OCI-LY1 (cell line): ENCODE results near the gene LRRN4.

Source experiments
- H2AFZ ChIP-seq: fragments of 200-600 bp; sonication (generic), shearing (Covaris generic); 2 replicates; pipeline ENCODE4 v1.6.0; 2014; ENCODE audit warnings: antibody characterized with exemption, mild to moderate bottlenecking, low read length
- H3F3A ChIP-seq: fragments of 200-600 bp; sonication (generic), shearing (Covaris generic); 2 replicates; pipeline ENCODE4 v1.6.0; 2014; ENCODE audit warnings: mild to moderate bottlenecking, antibody characterized with exemption, low read length, moderate library complexity; ENCODE audit not compliant: insufficient read depth
- H3K27ac ChIP-seq: fragments of 200-600 bp; sonication (generic); 2 replicates; pipeline ENCODE4 v1.5.1; 2014; ENCODE audit warnings: low read length, mixed run types, mild to moderate bottlenecking, low read depth; ENCODE audit not compliant: poor library complexity, severe bottlenecking
- H3K27me3 ChIP-seq: fragments of 200-600 bp; sonication (generic); 2 replicates; pipeline ENCODE4 v1.6.0; 2014; ENCODE audit warnings: antibody characterized with exemption, mild to moderate bottlenecking, low read length, moderate library complexity; ENCODE audit not compliant: insufficient read depth
- H3K36me3 ChIP-seq: fragments of 200-600 bp; sonication (generic); 2 replicates; pipeline ENCODE4 v1.6.1; 2014; ENCODE audit warnings: mild to moderate bottlenecking, antibody characterized with exemption, low read length, moderate library complexity, mixed read lengths; ENCODE audit not compliant: insufficient read depth
- H3K4me1 ChIP-seq: fragments of 200-600 bp; sonication (generic); 2 replicates; pipeline ENCODE4 v1.5.1; 2014; ENCODE audit warnings: mild to moderate bottlenecking, low read length, moderate library complexity; ENCODE audit not compliant: insufficient read depth, severe bottlenecking
- H3K4me2 ChIP-seq: fragments of 200-600 bp; sonication (generic), shearing (Covaris generic); 2 replicates; pipeline ENCODE4 v1.6.1; 2014; ENCODE audit warnings: low read length
- H3K4me3 ChIP-seq: fragments of 200-600 bp; sonication (generic); 2 replicates; pipeline ENCODE4 v1.5.1; 2014; ENCODE audit warnings: low read length, low read depth, mild to moderate bottlenecking, mixed read lengths; ENCODE audit not compliant: poor library complexity, severe bottlenecking
- H3K79me2 ChIP-seq: fragments of 200-600 bp; shearing (Covaris generic); 2 replicates; pipeline ENCODE4 v1.6.1; 2016; ENCODE audit warnings: mixed run types, low read length, mixed read lengths; ENCODE audit not compliant: insufficient read depth
- H3K9ac ChIP-seq: fragments of 200-600 bp; sonication (generic), shearing (Covaris generic); 2 replicates; pipeline ENCODE4 v1.6.1; 2014; ENCODE audit warnings: mild to moderate bottlenecking, low read length, mixed read lengths
- H3K9me2 ChIP-seq: fragments of 200-600 bp; sonication (generic), shearing (Covaris generic); 2 replicates; pipeline ENCODE4 v1.6.1; 2014; ENCODE audit warnings: low read depth, mild to moderate bottlenecking, low read length, mixed read lengths
- H3K9me3 ChIP-seq: fragments of 200-600 bp; shearing (Covaris generic); 2 replicates; pipeline ENCODE4 v1.6.1; 2014; ENCODE audit warnings: low read length, mixed read lengths
- H4K20me1 ChIP-seq: fragments of 200-600 bp; sonication (generic), shearing (Covaris generic); 2 replicates; pipeline ENCODE4 v1.6.0; 2016; ENCODE audit warnings: mild to moderate bottlenecking, low read length; ENCODE audit not compliant: insufficient read depth
- CTCF ChIP-seq: fragments of 200-600 bp; sonication (generic), shearing (Covaris generic); IDR thresholded peaks from 2 replicates; pipeline ENCODE4 v1.5.1; 2017; ENCODE audit warnings: mild to moderate bottlenecking, antibody characterized with exemption, low read length, moderate library complexity, mixed read lengths
- EZH2 ChIP-seq: fragments of 200-600 bp; sonication (generic), shearing (Covaris generic); IDR thresholded peaks from 2 replicates; pipeline ENCODE4 v1.8.0; 2017; ENCODE audit warnings: borderline replicate concordance, mixed run types, mild to moderate bottlenecking, antibody characterized with exemption, low read length, moderate library complexity, mixed read lengths

The LRRN4 gene

GRCh38 chr20:6008254-6008653, 45.6 kb downstream of the LRRN4 start:
- no peaks in the 10 kb centered on the region for H3K9me2 ChIP-seq
- peaks cover 10% of the 10 kb centered on the region; the same call in 1 of the 2 replicates for H3F3A ChIP-seq
- H3K4me2 ChIP-seq = peak overlapping the region; percentile 99
- H2AFZ ChIP-seq = no peak overlapping the region
- no peak overlapping the region for H3K27ac ChIP-seq
- no peak for TF ChIP-seq EZH2
- no peak for TF ChIP-seq CTCF
- peak overlapping the region; percentile 94; the same call in 1 of the 2 replicates for H3K9ac ChIP-seq
- peaks cover 37% of the 10 kb centered on the region for H3K4me1 ChIP-seq
- no peaks in the 10 kb centered on the region for H3K9me3 ChIP-seq
- peak overlapping the region; percentile 97 for H3K4me3 ChIP-seq
- no peaks in the 10 kb centered on the region for H4K20me1 ChIP-seq
- peaks cover 30% of the 10 kb centered on the region for H3K36me3 ChIP-seq
- H3K79me2 ChIP-seq = peaks cover 32% of the 10 kb centered on the region
- no peaks in the 10 kb centered on the region for H3K27me3 ChIP-seq

DNA sequence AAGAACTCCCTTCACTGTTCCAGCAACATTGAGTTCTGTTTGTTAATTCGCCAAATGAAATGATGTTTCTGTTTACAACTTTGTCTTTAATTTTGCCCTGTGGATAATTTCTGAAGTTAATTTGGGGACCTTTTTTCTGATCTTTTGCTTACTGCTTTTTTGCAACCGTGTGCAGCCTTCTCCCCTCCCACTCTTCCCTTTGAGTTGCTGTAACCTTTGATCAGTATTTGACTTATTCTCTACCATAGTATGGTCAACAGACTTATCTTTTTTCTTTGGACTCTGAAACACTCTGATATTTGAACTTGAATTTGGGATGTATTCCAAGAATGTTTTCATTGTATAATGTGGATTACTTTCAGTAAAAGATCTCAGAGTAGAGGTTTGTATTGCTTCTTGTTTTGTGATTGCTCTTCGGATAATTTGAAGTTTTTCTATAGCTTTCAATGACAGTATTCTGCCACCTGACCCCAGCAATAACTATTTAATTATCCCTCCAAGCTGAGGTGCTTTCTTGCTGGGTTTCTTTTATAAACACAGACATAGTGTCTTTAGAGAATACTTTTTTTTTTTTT, 46.2 kb downstream of the LRRN4 start:
- H4K20me1 ChIP-seq = no peaks in the 10 kb centered on the region
- H3K4me2 ChIP-seq = peak overlapping the region; percentile 99
- no peaks in the 10 kb centered on the region for H3K27me3 ChIP-seq
- H3K79me2 ChIP-seq = peaks cover 32% of the 10 kb centered on the region
- peaks cover 37% of the 10 kb centered on the region for H3K4me1 ChIP-seq
- TF ChIP-seq EZH2 (no peak), CTCF (no peak)
- H3F3A ChIP-seq = peaks cover 10% of the 10 kb centered on the region; the same call in 1 of the 2 replicates
- H2AFZ ChIP-seq = no peak overlapping the region
- H3K9ac ChIP-seq = peak overlapping the region; percentile 94
- no peak overlapping the region for H3K27ac ChIP-seq
- H3K9me3 ChIP-seq = no peaks in the 10 kb centered on the region
- H3K4me3 ChIP-seq = peak overlapping the region; percentile 97
- H3K36me3 ChIP-seq = peaks cover 27% of the 10 kb centered on the region
- no peaks in the 10 kb centered on the region for H3K9me2 ChIP-seq

- Histone ChIP-seq H4K20me1 (no peaks in the 10 kb centered on the region), H3K4me2 (peak overlapping the region; percentile 99), H3K4me3 (peak overlapping the region; percentile 97), H3K4me1 (peaks cover 37% of the 10 kb centered on the region), H2AFZ (no peak overlapping the region), H3K9me2 (no peaks in the 10 kb centered on the region), H3K79me2 (peaks cover 32% of the 10 kb centered on the region), H3K27ac (no peak overlapping the region), H3F3A (peaks cover 10% of the 10 kb centered on the region; the same call in 1 of the 2 replicates), H3K9me3 (no peaks in the 10 kb centered on the region), H3K27me3 (no peaks in the 10 kb centered on the region), H3K9ac (peak overlapping the region; percentile 94), H3K36me3 (peaks cover 22% of the 10 kb centered on the region)
- TF ChIP-seq CTCF (no peak), EZH2 (no peak)
These were observed 46.7 kb downstream of the LRRN4 start for GRCh38 chr20:6007094-6007528.
